LNCAP (cell line): ENCODE results near the gene NEUROD2.
A peak's percentile ranks its signal among the peaks of the same experiment; 100 is the strongest.

Experiments
- CTCF ChIP-seq: fragments of 450-650 bp; IDR thresholded peaks from 2 replicates; pipeline ENCODE4 v1.5.1; 2017; ENCODE audit warnings: mild to moderate bottlenecking

Gene NEUROD2

GRCh38 chr17:39621523-39622379, 14.0 kb upstream of the NEUROD2 start:
- peak; percentile 100 for TF ChIP-seq CTCF

DNA sequence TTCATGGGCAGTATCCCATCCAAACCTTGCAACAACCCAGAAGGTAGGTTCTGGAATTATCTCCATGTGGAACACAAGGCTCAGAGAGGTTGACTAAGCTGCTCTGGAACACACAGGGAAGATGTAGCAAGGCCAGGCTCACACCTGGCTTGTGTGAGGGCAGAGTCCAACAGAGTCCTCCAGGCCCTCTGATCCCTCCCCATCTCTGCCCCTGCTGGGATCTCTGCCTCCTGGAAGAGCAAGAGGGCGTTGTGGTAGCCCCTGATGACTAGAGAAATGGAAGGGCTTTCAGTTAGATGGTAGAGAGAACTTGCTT, 12.0 kb upstream of the NEUROD2 start:
- no peak for TF ChIP-seq CTCF

GRCh38 chr17:39618956-39619785, 11.5 kb upstream of the NEUROD2 start:
- no peak for TF ChIP-seq CTCF

DNA sequence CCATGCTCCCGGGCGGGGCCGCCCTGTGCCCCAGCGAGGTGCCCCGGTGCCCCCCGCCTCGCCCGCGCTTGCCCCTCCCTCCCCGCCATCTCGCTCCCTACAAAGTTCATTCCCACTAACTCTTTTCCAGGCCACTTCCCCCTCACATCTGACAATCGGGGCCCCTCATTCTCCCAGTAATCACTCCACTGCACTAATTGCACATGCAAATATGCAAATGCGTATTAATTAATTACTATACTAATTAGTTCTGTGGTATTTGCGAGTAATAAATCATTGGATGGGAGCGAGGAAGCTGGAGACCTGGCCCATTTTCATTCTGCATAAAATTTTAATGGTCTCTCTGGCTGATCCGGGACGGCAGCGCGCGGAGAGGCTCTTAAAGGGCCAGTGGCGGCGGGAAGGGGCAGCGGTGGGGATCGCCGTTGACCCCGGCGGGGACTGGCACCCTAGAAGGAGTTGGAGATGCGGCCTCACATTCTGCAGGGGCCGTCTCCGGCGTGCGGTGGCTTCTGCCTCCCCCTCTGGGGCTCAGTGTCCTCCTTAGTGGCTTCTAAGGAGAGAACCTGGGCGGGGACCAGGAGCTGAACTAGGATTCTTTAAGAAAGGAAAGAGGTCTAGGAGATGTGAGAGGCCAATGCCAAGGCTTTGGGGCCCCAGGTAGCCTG, 10.7 kb upstream of the NEUROD2 start:
- no peak for TF ChIP-seq CTCF

DNA sequence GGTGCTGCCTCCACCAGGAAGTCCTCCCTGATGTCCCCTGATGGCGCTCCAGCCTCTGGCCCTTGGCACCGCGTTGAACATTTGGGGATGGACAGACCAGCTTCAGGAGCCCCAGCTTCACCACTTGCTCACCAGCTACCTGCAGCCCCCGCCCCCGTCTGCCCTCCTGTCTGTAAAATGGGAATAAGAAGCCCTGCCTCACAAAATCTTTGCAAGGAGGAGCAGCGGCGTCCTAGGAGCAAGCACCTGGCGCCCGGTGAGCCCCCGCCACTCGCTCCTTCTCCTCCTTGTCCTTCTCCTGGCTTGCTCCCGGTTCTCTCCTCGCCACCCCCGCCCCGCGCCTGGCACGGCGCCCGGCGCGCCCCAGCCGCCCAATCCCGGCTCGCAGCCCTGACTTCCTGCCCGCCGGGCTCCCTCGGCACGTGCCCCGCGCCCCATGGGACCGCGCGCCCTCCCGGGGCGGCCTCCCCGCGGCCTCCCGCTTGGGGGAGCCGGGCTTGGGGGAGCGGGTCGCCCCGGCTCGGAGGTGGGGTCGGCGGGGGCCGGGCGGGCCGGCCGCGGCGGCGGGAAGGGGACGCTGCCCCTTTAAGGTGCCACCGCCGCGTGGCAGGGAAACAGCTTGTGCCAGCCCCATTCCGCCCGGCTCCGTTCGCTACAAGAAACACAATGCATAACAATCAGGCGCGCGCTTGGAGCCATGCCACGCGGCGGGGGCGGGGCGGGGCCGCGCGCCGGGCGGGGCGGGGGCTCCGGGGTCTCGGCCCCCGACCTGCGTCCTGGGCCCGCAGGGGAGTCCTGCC, 9.9 kb upstream of the NEUROD2 start:
- TF ChIP-seq CTCF, result no peak

- TF ChIP-seq CTCF, result no peak
These were observed 9.4 kb upstream of the NEUROD2 start for GRCh38 chr17:39617100-39617445.

- TF ChIP-seq CTCF, result no peak
These were observed 7.7 kb upstream of the NEUROD2 start for GRCh38 chr17:39615434-39615833.
